ENCODE data around the gene LOC128125822.
A peak's percentile ranks its signal among the peaks of the same experiment; 100 is the strongest.

The LOC128125822 gene

DNA sequence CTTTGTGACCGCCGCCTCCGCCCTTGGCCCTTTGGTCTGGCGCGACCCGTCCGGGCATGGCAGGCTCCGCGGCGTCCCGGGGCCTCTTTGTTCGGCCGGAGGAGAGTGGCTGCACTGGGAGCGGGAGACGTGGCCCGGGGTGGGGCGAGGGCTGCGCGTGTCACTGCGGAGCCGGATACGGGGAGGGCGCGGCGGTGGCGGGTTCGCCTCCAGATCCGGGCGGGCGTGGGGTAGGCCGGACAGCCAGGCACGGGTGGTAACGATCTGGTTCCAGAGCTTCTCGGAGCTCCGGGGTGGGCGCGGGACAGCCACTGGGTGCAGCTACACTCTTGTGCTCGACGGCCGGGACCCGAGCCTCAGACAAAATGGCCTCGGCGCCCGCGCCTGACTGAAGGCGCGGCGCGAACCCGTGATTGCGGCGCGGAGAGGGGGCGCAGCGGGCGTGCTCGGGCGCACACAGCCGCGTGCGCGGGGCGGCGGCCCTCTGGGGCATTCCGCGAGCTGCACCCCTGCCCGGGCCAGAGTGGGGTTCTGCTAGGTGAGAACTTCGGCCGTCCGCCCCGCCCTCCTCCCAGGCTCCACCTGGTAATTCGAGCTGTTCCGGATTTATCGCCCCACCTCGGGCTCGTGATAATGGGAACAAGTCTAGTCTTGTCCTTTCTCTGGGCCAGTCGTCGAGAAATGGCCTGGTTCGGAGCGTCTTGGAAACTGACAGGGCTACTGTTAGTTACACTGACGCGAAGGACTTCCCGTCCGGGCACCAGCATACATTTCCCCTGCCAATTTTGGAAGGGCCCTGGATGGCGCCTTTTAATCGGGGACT, 1.0 kb downstream of the LOC128125822 start:
- peak; percentile 68 for DNase-seq
- TF ChIP-seq, protein P1, sequence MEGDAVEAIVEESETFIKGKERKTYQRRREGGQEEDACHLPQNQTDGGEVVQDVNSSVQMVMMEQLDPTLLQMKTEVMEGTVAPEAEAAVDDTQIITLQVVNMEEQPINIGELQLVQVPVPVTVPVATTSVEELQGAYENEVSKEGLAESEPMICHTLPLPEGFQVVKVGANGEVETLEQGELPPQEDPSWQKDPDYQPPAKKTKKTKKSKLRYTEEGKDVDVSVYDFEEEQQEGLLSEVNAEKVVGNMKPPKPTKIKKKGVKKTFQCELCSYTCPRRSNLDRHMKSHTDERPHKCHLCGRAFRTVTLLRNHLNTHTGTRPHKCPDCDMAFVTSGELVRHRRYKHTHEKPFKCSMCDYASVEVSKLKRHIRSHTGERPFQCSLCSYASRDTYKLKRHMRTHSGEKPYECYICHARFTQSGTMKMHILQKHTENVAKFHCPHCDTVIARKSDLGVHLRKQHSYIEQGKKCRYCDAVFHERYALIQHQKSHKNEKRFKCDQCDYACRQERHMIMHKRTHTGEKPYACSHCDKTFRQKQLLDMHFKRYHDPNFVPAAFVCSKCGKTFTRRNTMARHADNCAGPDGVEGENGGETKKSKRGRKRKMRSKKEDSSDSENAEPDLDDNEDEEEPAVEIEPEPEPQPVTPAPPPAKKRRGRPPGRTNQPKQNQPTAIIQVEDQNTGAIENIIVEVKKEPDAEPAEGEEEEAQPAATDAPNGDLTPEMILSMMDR (conservative IDR thresholded peaks at IDR 0.05; ENCODE audit: low read depth, low read length), result no peak
- H3K27me3 ChIP-seq (ENCODE audit: low read length), result no peaks in the 10 kb centered on the region
- peaks cover 44% of the 10 kb centered on the region for H4K20me1 ChIP-seq (ENCODE audit: low read length)
- 0 out of 2 replicates have a peak overlapping the region, but pooled peaks have one; percentile 22 for H2AFZ ChIP-seq (ENCODE audit: low read length)
- CTCF ChIA-PET, result interaction anchor here (0.6 to 1.0 kb wide), 2 partner anchors 72 to 221 kb away, joined by 3 read pairs; no protein-coding TSS in a partner anchor
- no peaks in the 10 kb centered on the region for H3K9me2 ChIP-seq (replicated peaks; ENCODE audit: low read length)
- peak overlapping the region; percentile 99 for H3K27ac ChIP-seq (ENCODE audit: low read length)
- peak overlapping the region; percentile 99 for H3K9ac ChIP-seq (ENCODE audit: low read length)
- no TSS peak for BruUV-seq (replicated peaks)
- peaks cover 18% of the 10 kb centered on the region for H3K4me1 ChIP-seq (ENCODE audit: insufficient read depth, low read length)
- H3F3A ChIP-seq (ENCODE audit: low read length, unreplicated experiment), result no peaks in the 10 kb centered on the region
- peak overlapping the region; percentile 84 for H3K4me3 ChIP-seq (ENCODE audit: low read length)
- peak overlapping the region; percentile 93 for H3K4me2 ChIP-seq (ENCODE audit: low read length)
- H3K9me3 ChIP-seq (ENCODE audit: low read length), result no peaks in the 10 kb centered on the region
- POLR2A ChIA-PET (ENCODE audit: unreplicated experiment), result interaction anchor here (0.6 kb wide), 2 partner anchors 222 to 679 kb away, joined by 3 to 6 read pairs; no protein-coding TSS in a partner anchor
- intact Hi-C loops (cut with micrococcal nuclease), result loop anchor here (1.0 to 5.0 kb wide), 4 partner anchors 46 to 230 kb away; partner anchors contain the start of gene PHF3
- H3K79me2 ChIP-seq (ENCODE audit: low read length), result peaks cover 56% of the 10 kb centered on the region
- ATAC-seq, result peak; percentile 52
- peaks cover 31% of the 10 kb centered on the region for H3K36me3 ChIP-seq (ENCODE audit: low read depth, low read length)

DNA sequence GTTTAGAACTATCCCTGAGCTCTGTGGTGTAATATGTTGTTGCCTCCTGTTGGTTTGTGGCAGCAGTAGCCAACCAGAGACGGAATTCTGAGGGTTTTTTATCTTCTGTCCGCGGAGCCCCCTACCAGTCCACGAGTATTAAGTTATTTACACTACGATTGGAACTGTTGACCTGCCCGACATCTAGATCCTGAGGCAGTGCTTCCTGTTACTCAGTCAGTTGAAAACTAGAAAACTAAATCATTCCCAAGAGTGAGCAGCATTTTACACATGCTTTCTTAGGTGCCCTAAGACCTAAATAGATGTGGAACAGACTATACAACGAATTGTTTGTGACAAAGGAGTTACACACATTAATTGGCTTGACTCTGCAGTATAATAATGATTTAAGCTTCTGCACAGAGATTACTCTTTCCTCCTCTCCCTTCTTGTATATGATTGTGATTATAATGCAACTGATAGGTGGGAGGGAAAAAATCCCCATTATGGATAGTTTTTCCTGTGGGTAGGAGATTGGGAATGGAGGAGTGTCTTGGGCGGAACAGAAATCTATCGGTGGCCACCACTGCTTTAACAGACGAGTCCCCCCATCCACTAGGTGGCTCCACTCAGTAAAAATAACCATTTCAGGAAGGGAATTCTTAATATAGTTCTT, 1.7 kb downstream of the LOC128125822 start:
- H3K9me2 ChIP-seq (replicated peaks; ENCODE audit: low read length), result no peaks in the 10 kb centered on the region
- no peaks in the 10 kb centered on the region for H3K27me3 ChIP-seq (ENCODE audit: low read length)
- H2AFZ ChIP-seq (ENCODE audit: low read length), result no peak overlapping the region
- intact Hi-C loops (cut with micrococcal nuclease), result loop anchor here (1.0 to 5.0 kb wide), 4 partner anchors 47 to 229 kb away; partner anchors contain the start of gene PHF3
- ATAC-seq, result no peak; the same call in 1 of the 2 replicates
- H3F3A ChIP-seq (ENCODE audit: low read length, unreplicated experiment), result peaks cover 4% of the 10 kb centered on the region
- H3K9ac ChIP-seq (ENCODE audit: low read length), result peak overlapping the region; percentile 99
- DNase-seq, result peak; percentile 62
- peak overlapping the region; percentile 84 for H3K4me3 ChIP-seq (ENCODE audit: low read length)
- POLR2A ChIA-PET (ENCODE audit: unreplicated experiment), result interaction anchor here (0.6 kb wide), 2 partner anchors 223 to 678 kb away, joined by 3 to 6 read pairs; no protein-coding TSS in a partner anchor
- H3K9me3 ChIP-seq (ENCODE audit: low read length), result no peaks in the 10 kb centered on the region
- TF ChIP-seq, protein P1 (conservative IDR thresholded peaks at IDR 0.05; ENCODE audit: low read depth, low read length), result peak; percentile 71
- no peak for TF ChIP-seq EZH2 (IDR thresholded peaks at IDR 0.05; ENCODE audit: low read length, unreplicated experiment)
- CTCF ChIA-PET, result interaction anchor here (0.6 to 1.0 kb wide), 2 partner anchors 71 to 222 kb away, joined by 3 read pairs; no protein-coding TSS in a partner anchor
- peaks cover 18% of the 10 kb centered on the region for H3K4me1 ChIP-seq (ENCODE audit: insufficient read depth, low read length)
- TSS peak; percentile 48 for BruUV-seq (replicated peaks)
- H3K36me3 ChIP-seq (ENCODE audit: low read depth, low read length), result peaks cover 39% of the 10 kb centered on the region
- peak overlapping the region; percentile 99 for H3K27ac ChIP-seq (ENCODE audit: low read length)
- H3K79me2 ChIP-seq (ENCODE audit: low read length), result peaks cover 56% of the 10 kb centered on the region
- H3K4me2 ChIP-seq (ENCODE audit: low read length), result peak overlapping the region; percentile 93
- peaks cover 50% of the 10 kb centered on the region for H4K20me1 ChIP-seq (ENCODE audit: low read length)

All from PC-3 (cell line).